Activated CD4-positive, alpha-beta T cell treated with anti-CD3 and anti-CD28 coated beads, Interleukin-2, Interleukin-6, amounts not matched to agents 100 ng/mL and 50 ng/mL, durations not matched to agents 16 hours and 8 hours (primary cell): ENCODE measurements around the gene TBC1D25.

Experiments
- DNase-seq: peaks from one replicate; pipeline ENCODE4 v3.0.0-alpha.2; 2020

TBC1D25 gene

DNA sequence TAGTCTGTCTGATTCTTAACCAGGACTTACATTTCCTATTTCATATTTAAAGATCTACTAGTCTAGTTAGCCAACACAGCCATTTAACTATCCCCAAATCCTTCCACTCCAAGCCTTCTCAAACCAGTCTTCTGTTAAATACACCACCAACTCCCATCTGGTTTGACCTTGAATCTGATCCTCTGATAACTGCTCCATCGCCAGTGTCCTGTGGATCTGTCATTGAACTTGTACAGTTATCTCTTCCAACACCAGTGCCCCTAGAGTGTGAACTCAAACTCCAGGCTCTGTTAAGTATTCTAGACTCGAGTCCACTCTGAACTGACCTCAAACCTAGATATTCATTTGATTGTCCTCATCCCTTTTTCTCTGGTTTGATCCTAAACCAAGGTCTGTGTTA is 72.2 kb downstream of the TBC1D25 start:
- DNase-seq = no peak
